Measurements from ENCODE around the gene CPN2.
A peak's percentile ranks its signal among the peaks of the same experiment; 100 is the strongest.

Gene CPN2

DNA sequence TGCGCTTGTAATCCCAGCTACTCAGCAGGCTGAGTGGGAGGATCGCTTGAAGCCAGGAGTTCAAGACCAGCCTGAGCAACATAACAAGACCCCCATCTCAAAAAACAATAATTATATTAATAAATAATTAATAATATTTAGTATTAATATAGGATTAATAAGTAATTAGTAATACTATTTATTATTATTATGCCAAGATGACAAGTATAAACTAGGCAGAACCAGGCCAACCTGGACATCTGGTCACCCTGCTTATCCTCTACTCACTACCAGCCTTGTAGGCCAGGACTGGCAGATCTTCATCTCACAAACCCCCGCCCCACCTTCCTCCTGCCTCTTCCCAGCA lies 429 bp downstream of the CPN2 start:
- DNase-seq: no peak

- no peak for DNase-seq
Observed at GRCh38 chr3:194348354-194348753, 2.8 kb downstream of the CPN2 start.

DNA sequence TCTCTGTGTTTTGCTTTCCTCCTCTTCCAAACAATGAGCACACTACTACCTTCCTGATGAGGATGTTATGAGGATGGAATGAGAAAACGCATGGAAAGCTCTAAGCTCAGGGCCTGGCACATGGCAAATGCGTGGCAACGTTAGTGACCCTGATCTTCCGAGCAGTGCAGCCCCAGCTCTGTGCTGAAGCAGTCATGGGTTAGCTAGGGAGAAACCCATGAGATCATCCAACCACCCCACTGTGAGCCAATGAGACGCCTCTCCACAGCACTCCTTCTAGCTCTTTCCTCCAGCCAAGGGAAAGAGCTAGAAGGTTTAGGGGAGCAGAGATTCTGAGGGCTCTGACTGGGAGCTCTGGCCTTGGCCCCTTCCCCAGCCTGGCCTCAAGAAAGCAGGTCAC lies 4.5 kb downstream of the CPN2 start:
- no peak for DNase-seq

DNA sequence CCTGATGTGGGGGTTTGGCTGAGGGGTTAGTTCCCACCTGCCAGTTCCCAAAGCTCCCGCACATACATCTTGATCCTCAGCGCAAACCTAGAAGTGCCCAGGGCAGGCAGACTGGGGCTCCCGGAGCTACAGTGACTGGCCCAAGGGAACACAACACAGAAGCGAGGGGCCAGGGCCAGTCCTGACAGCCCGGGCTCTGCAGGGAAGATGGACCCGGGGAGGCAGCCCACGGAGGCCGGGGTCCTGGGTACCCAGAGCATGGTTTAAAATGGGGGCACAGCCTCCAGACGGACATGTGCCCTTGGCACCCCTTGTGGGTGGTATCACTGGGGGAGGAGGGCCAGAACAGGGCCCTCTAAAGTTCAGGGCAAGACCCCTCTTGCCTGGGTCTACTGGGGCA lies 5.1 kb downstream of the CPN2 start:
- DNase-seq: no peak

- peak; percentile 65 for DNase-seq
Observed at GRCh38 chr3:194344012-194344411, 7.1 kb downstream of the CPN2 start.

GRCh38 chr3:194343561-194343893 lies 7.6 kb downstream of the CPN2 start:
- DNase-seq: no peak

- DNase-seq: no peak
Observed at GRCh38 chr3:194342861-194343560, 8.1 kb downstream of the CPN2 start.

DNA sequence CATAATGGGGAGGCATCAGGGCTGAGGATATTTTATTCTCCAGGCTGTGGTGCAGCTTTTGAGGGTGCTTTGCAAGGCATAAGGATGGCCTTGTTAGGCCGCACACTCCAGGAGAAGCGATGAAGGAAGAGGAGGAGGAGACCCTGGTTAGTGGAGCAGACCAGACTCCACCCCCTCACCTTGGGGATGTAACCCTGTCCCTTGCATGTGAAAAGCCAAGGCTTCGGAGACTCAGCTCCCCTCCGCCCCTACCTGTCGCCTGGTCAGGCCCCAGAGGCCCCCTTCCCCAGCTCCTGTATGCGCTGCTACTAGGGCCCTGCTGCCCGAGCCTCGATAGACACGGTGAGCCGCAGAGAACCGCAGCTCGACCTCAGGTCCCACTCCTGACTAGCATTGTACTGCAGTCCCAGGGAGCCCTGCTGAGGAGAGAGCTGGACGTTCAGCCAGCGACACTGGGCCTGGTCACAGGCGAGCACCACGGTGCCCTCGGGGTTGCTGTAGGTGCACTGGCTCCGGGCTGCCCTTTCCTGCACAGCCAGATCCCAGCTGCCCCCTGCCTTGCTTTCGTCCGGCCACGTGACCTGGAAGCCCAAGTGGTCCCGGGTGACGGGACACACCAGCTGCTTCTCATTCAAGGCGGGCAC lies 10.2 kb downstream of the CPN2 start:
- no peak for DNase-seq

DNA sequence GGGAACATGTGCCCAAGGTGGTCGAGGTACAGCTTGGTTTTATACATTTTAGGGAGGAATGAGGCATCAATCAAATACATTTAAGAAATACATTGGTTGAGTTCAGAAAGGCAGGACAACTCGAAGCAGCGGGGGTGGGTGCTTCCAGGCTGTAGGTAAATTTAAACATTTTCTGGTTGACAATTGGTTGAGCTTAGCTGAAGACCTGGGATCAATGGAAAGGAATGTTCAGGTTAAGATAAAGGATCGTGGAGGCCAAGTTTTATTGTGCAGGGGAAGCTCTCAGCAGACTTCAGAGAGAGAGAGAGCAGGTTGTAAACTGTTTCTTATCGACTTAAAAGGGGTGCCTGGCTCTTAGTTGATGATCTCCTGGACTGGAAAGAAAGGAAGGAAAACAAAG lies 11.3 kb downstream of the CPN2 start:
- DNase-seq: no peak

GRCh38 chr3:194339356-194339755 lies 11.8 kb downstream of the CPN2 start:
- no peak for DNase-seq

DNA sequence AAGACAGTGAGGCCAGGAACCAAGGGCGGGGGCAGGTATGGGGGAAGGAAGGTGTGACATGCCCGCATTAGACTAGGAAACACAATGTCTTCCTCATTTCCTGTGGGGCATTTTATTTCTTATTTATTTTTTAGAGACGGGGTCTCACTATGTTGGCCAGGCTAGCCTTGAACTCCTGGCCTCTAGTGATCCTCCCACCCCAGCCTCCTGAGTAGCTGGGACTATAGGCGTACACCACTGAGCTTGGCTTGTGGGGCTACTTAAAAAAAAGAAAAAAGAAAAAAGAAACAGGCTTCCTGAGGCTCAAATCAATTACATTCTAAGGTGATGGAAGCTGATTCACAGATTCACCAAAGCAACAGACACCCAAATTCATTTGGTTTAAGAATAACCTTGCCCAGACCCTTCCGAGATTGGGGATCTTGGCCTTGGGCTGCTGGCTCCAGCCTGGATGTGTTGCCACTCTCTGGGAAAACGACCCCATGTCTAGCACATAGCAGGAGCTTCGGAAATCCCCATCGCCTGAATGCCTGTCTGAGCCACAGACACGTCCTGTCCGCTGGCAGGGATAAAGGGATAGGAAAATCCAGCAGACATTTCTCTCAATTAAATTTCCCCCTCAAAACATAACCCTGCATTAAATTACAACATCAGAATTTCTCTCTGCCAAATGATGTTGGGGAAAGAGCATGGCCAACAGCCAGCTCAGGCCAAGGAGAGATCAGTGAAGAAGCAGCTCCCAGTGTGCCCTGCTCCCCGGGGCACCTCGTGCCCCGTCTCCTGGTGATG lies 13.0 kb downstream of the CPN2 start:
- no peak for DNase-seq

DNA sequence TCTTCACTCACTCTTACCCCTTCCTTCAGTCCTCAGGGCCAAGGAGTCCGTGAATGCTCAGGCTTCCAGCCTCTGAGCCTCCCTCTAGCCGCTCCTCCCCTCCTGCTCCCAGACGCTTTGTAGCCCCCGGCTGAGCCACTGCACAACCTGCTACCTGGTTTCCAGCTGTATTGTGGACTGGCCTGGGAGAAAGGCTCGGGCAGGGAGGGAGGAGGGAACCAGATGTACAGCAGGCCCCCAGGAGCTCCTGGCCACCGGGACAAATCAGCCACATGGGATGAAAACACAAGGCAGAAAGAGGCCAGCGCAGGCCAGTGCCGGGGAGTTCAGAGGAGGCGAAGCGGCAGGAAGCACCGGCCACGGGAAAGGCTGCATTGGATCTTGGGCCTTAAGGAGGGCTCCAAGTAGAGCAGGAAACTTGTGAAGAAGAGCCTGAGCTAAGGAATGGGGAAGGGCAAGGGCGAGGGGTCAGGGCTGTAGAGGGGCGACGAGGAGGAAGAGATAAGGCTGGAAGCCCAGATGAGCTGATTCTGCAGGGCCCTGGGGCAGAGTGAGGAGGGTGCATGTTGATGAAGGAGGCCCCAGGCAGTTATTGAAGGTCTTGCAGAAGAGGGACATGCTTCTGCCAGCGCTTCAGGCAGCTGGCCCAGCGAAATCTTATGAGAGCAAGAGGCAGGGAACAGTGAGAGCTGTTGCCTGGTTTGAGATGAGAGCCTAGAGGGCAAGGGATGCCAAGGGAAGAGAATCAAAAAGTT lies 14.3 kb downstream of the CPN2 start:
- DNase-seq: no peak

DNA sequence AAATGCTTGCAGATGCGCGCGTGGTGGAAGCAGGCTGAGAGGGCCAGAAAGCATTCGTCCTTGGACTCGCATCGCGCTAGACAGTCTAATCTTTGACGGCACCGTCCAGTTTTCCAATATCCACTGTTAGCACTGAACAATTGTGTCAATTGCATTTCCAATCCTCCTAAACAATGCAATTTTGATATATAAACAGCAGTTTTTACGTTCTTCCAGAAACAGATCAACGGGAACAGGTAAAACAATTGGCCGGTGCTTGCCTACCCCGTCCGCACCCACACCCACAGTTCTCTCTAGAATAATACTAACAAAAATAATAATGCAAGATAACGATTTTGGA lies 17.2 kb downstream of the CPN2 start:
- no peak for DNase-seq

- no peak for DNase-seq
Observed at GRCh38 chr3:194333212-194333980, 17.7 kb downstream of the CPN2 start.

DNA sequence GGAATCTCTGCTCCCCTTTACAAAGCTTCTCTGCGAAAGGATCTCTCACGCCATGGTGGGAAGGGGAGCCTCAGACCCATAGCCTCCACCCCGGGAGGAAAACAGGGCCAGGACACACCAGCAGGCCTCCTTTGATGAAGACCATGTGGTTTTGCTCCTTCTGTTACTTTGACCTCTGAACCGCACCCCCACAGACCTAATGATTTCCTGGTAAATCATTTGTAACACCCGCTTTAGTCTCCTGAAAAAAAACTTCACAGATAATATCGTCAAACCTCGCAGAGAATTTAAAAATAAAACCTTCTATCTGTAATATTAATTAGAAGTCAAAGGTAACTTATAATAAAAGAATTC lies 18.3 kb downstream of the CPN2 start:
- no peak for DNase-seq

GRCh38 chr3:194330579-194330978 lies 20.5 kb downstream of the CPN2 start:
- no peak for DNase-seq

DNA sequence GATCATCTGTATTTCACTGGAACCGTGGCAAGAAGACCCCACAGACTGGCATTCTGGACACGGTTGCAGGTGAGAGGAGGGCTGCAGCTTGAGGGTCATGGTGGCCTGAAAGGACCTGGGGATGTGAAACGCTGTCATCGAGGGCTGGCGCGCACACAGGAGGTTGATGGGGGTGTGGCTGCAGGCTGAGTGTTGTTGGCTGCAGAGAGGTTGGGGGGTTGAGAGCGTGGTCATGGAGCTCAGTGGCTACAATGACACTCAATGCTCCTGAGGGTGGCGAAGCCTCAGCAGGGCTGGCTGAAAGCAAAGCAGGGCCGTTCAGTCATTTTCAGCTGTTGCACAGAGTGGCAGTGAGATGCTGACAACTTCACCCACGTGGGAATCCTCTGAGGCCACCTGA lies 21.0 kb downstream of the CPN2 start:
- DNase-seq: no peak

DNA sequence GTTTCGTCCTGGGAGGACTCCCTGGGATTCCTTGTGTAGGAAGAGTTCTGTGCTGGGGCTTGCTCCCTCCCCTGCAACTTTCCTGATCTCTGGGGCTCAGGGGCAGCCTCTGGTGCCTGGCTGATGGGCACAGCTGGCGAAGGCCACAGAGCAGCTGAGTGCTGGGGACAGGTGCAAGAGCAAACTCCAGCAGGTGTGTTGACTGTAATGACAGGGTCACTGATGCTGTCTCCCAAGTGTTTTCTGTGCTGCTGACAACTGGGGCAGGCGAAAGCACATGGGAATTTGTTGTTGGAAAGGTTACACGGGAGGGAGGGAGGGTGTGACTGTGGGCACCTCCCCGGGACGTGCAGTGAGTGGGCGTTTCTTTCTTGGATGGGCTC lies 21.6 kb downstream of the CPN2 start:
- DNase-seq: no peak

- no peak for DNase-seq
Observed at GRCh38 chr3:194328942-194329582, 22.1 kb downstream of the CPN2 start.

GRCh38 chr3:194328053-194328657 lies 23.0 kb downstream of the CPN2 start:
- DNase-seq: no peak

GRCh38 chr3:194327218-194328052 lies 23.7 kb downstream of the CPN2 start:
- no peak for DNase-seq

DNA sequence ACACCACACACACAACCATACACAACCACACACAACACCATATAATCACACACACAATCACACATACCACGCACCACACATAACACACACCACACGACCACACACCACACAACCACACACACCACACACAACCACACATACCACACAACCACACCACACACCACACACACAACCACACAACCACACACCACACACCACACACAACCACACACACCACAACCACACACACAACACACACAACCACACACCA lies 24.2 kb downstream of the CPN2 start:
- DNase-seq: no peak
